Trophoblast cell (in vitro differentiated cells and primary cell): Measurements from ENCODE around the gene ENAH.

Source experiments
- DNase-seq, 2 donors: peaks; one replicate each; pipeline ENCODE4 v3.0.0-alpha.2; 2016
- H2AFZ ChIP-seq: 2 replicates; pipeline ENCODE4 v1.6.1; 2013; ENCODE audit warnings: low read length, moderate library complexity, mild to moderate bottlenecking; ENCODE audit not compliant: insufficient read depth, poor library complexity
- H2AK5ac ChIP-seq: 2 replicates; pipeline ENCODE4 v1.6.1; 2013; ENCODE audit warnings: mild to moderate bottlenecking, low read length
- H2BK120ac ChIP-seq: 2 replicates; pipeline ENCODE4 v1.6.1; 2013; ENCODE audit warnings: low read length, mild to moderate bottlenecking, moderate library complexity; ENCODE audit not compliant: insufficient read depth, poor library complexity
- H2BK12ac ChIP-seq: 2 replicates; pipeline ENCODE4 v1.6.1; 2013; ENCODE audit warnings: mild to moderate bottlenecking, low read length, moderate library complexity
- H2BK5ac ChIP-seq: 2 replicates; pipeline ENCODE4 v1.6.1; 2013; ENCODE audit warnings: low read length, low read depth, moderate library complexity, mild to moderate bottlenecking; ENCODE audit not compliant: poor library complexity
- H3K14ac ChIP-seq: 2 replicates; pipeline ENCODE4 v1.6.1; 2013; ENCODE audit warnings: mild to moderate bottlenecking, low read length
- H3K18ac ChIP-seq: 2 replicates; pipeline ENCODE4 v1.6.1; 2013; ENCODE audit warnings: mild to moderate bottlenecking, low read length
- H3K23ac ChIP-seq: 2 replicates; pipeline ENCODE4 v1.6.1; 2013; ENCODE audit warnings: low read length
- H3K27ac ChIP-seq: 2 replicates; pipeline ENCODE4 v1.5.1; 2013; ENCODE audit warnings: low read depth, mild to moderate bottlenecking, inconsistent platforms, low read length, moderate library complexity
- H3K27me3 ChIP-seq: 2 replicates; pipeline ENCODE4 v1.6.1; 2013; ENCODE audit warnings: inconsistent platforms, mild to moderate bottlenecking, low read length, moderate library complexity; ENCODE audit not compliant: insufficient read depth
- H3K36me3 ChIP-seq, 2 experiments: 1 replicate in 1 of 2; 2 replicates in 1 of 2; pipeline ENCODE4 v1.6.1; 2013; ENCODE audit warnings: low read length in 2 of 2, mild to moderate bottlenecking in 2 of 2, moderate library complexity in 1 of 2; ENCODE audit not compliant: insufficient read depth in 2 of 2, control insufficient read depth in 1 of 2
- H3K4ac ChIP-seq: 2 replicates; pipeline ENCODE4 v1.6.1; 2013; ENCODE audit warnings: low read depth, mild to moderate bottlenecking, low read length, moderate library complexity
- H3K4me1 ChIP-seq, 2 experiments: 1 replicate in 1 of 2; 2 replicates in 1 of 2; pipeline ENCODE4 v1.6.1; 2013; ENCODE audit warnings: low read length in 2 of 2, mild to moderate bottlenecking in 2 of 2, moderate library complexity in 1 of 2; ENCODE audit not compliant: insufficient read depth in 2 of 2, control insufficient read depth in 1 of 2
- H3K4me2 ChIP-seq: 2 replicates; pipeline ENCODE4 v1.6.1; 2013; ENCODE audit warnings: inconsistent platforms, mild to moderate bottlenecking, low read length, moderate library complexity
- H3K4me3 ChIP-seq: 2 replicates; pipeline ENCODE4 v1.5.1; 2013; ENCODE audit warnings: mild to moderate bottlenecking, low read depth, low read length, inconsistent platforms
- H3K79me1 ChIP-seq: one replicate; pipeline ENCODE4 v1.6.1; 2013; ENCODE audit warnings: low read length
- H3K79me2 ChIP-seq: 2 replicates; pipeline ENCODE4 v1.6.1; 2013; ENCODE audit warnings: low read length, mild to moderate bottlenecking; ENCODE audit not compliant: control insufficient read depth, insufficient read depth, poor library complexity
- H3K9ac ChIP-seq: 2 replicates; pipeline ENCODE4 v1.6.1; 2013; ENCODE audit warnings: mild to moderate bottlenecking, low read length
- H3K9me3 ChIP-seq: 2 replicates; pipeline ENCODE4 v1.6.1; 2013; ENCODE audit warnings: low read depth, mild to moderate bottlenecking, control low read depth, inconsistent platforms, low read length; ENCODE audit not compliant: insufficient read depth
- H4K12ac ChIP-seq: 2 replicates; pipeline ENCODE4 v1.6.1; 2013; ENCODE audit warnings: low read depth, mild to moderate bottlenecking, low read length, moderate library complexity
- H4K8ac ChIP-seq: 2 replicates; pipeline ENCODE4 v1.6.1; 2013; ENCODE audit warnings: low read depth, mild to moderate bottlenecking, low read length, moderate library complexity
- H4K91ac ChIP-seq: one replicate; pipeline ENCODE4 v1.6.1; 2013; ENCODE audit warnings: low read depth, mild to moderate bottlenecking, low read length, moderate library complexity
- WGBS: extraction: QIAGEN DNeasy Blood & Tissue Kit; methylation state at CpG from one replicate; pipeline ENCODE4 v1.1.7; 2013; ENCODE audit warnings: missing lambda C conversion rate; ENCODE audit not compliant: insufficient read length, insufficient coverage; ENCODE audit errors: extremely low coverage; 5-methylcytosine and 5-hydroxymethylcytosine counted together

ENAH gene

DNA sequence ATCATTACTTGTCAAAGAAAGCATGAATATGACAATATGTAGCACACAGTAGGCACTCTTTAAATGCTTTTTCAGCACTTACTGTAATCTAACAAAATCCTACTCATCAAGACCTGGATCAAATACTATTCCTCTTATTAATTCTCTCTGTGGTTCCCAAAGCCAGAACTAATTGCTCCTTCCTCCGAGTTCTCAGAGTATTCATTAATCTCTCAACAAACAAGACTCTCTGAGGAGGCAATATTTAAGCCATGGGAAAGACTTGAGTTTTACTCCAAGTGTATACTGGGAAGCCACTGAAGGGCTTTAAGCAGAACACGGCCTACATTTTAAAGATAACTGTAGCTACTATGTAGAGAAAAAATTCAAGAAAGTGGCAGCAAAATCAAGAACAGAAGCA is 79.7 kb downstream of the ENAH start:
- Histone ChIP-seq H3K23ac (no peak overlapping the region), H3K9ac (no peak overlapping the region), H3K4me2 (no peak overlapping the region), H2AFZ (no peak overlapping the region), H2BK120ac (no peak overlapping the region), H2BK12ac (no peak overlapping the region), H3K4me1 (peaks cover 0 to 6% of the 10 kb centered on the region in 2 experiments), H3K9me3 (no peaks in the 10 kb centered on the region), H3K36me3 (no peaks in the 10 kb centered on the region), H3K79me1 (peaks cover 3% of the 10 kb centered on the region), H3K18ac (no peak overlapping the region), H3K14ac (no peak overlapping the region), H2BK5ac (no peak overlapping the region), H3K4me3 (no peak overlapping the region), H3K27ac (no peak overlapping the region), H4K91ac (no peak overlapping the region), H4K12ac (no peak overlapping the region), H2AK5ac (no peak overlapping the region), H3K4ac (no peak overlapping the region), H4K8ac (no peak overlapping the region), H3K79me2 (peaks cover 9% of the 10 kb centered on the region), H3K27me3 (no peaks in the 10 kb centered on the region)
- DNase-seq: no peak
- no CpG with 5 or more reads among the region's 2 CpGs for WGBS

DNA sequence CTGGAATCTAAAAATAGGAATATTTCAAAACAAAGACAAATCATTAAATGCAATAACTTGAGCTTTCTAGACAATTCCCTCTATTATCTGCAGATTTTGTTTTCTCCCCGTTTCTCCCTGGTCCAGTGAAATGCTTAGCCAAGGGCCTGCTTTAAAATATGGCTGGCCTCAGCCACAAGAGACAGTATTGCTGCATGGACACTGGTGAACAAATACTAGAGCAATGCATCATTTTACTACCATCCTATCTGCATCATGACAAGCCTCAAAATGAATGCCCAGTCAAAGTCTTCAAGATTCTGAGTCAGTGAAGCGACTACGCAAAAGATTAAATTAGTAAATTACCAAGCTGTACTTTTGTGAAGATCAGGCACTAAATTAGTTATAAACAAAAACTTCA is 80.5 kb downstream of the ENAH start:
- no peaks in the 10 kb centered on the region for H3K27me3 ChIP-seq
- H3K4ac ChIP-seq: no peak overlapping the region
- no peak overlapping the region for H2AFZ ChIP-seq
- no peaks in the 10 kb centered on the region for H3K9me3 ChIP-seq
- H3K4me2 ChIP-seq: no peak overlapping the region
- H3K27ac ChIP-seq: no peak overlapping the region
- DNase-seq: peak in 1 of 2 donors; percentile 33
- no peaks in the 10 kb centered on the region for H3K36me3 ChIP-seq
- H3K79me2 ChIP-seq: peaks cover 7% of the 10 kb centered on the region
- H2BK5ac ChIP-seq: no peak overlapping the region
- no peak overlapping the region for H3K4me3 ChIP-seq
- no peak overlapping the region for H2BK12ac ChIP-seq
- H2AK5ac ChIP-seq: no peak overlapping the region
- no peak overlapping the region for H2BK120ac ChIP-seq
- H3K4me1 ChIP-seq: peaks cover 0 to 4% of the 10 kb centered on the region in 2 experiments
- no peak overlapping the region for H3K23ac ChIP-seq
- no peak overlapping the region for H3K18ac ChIP-seq
- H4K12ac ChIP-seq: no peak overlapping the region
- H4K8ac ChIP-seq: no peak overlapping the region
- peaks cover 3% of the 10 kb centered on the region for H3K79me1 ChIP-seq
- no CpG with 5 or more reads among the region's 3 CpGs for WGBS
- no peak overlapping the region for H4K91ac ChIP-seq
- H3K14ac ChIP-seq: no peak overlapping the region
- no peak overlapping the region for H3K9ac ChIP-seq

DNA sequence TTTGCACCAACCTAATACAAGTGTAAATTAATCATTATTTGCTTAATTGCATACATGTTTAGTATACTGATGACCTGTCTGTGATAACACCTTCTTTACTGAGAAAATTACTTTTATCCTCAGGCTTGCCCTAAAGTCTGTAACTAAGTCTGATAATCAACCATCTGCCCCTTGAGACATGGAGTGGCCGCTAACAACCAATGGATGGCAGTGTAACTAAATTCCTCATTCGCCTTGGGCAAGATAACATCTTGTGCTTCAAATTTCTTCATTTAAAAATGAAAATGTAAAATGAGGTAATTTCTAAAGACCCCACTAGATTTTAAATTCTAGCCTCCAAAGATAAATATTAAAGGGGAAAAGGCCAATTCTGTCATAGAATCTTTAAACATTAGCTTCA is 85.1 kb downstream of the ENAH start:
- Histone ChIP-seq H3K27me3 (no peaks in the 10 kb centered on the region), H3K18ac (no peak overlapping the region), H3K4me2 (no peak overlapping the region), H3K27ac (no peak overlapping the region), H3K36me3 (peaks cover 0 to 3% of the 10 kb centered on the region in 2 experiments), H4K12ac (no peak overlapping the region), H4K91ac (no peak overlapping the region), H3K4me1 (no peaks in the 10 kb centered on the region), H3K9ac (no peak overlapping the region), H4K8ac (no peak overlapping the region), H3K23ac (no peak overlapping the region), H2AFZ (no peak overlapping the region), H2BK120ac (no peak overlapping the region), H3K79me2 (peaks cover 3% of the 10 kb centered on the region), H3K14ac (no peak overlapping the region), H2AK5ac (no peak overlapping the region), H3K79me1 (no peaks in the 10 kb centered on the region), H3K4me3 (no peak overlapping the region), H2BK5ac (no peak overlapping the region), H3K9me3 (no peaks in the 10 kb centered on the region), H2BK12ac (no peak overlapping the region), H3K4ac (no peak overlapping the region)
- WGBS: no CpG with 5 or more reads among the region's 2 CpGs
- no peak for DNase-seq

DNA sequence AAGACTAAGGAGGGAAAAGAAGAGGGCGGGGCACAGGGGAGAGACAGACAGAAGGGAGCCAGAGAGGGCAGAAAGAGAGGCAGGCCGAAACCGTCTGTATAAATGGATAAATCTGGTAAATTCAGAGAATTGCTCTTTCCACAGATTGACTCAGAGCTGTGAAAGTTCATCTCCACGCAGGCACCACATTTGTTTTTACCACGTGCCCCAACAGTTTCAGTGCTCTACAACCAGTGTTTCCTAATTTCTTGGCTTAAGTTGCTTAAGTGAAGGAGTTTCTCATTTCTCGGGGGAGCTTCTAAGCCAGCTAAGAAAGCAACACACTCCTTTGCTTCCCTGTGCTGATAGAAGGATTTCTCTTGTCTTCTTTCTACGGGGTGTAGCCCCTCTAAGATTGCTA is 87.1 kb downstream of the ENAH start:
- no peak overlapping the region for H3K27ac ChIP-seq
- no peak overlapping the region for H3K4me3 ChIP-seq
- no peak overlapping the region for H2AFZ ChIP-seq
- H3K4me2 ChIP-seq: no peak overlapping the region
- H4K91ac ChIP-seq: no peak overlapping the region
- no peaks in the 10 kb centered on the region for H3K79me2 ChIP-seq
- WGBS: no CpG with 5 or more reads among the region's 7 CpGs
- H3K79me1 ChIP-seq: no peaks in the 10 kb centered on the region
- DNase-seq: no peak
- H3K9ac ChIP-seq: no peak overlapping the region
- H3K9me3 ChIP-seq: no peaks in the 10 kb centered on the region
- peaks cover 0 to 3% of the 10 kb centered on the region in 2 experiments for H3K36me3 ChIP-seq
- H4K8ac ChIP-seq: no peak overlapping the region
- H3K4me1 ChIP-seq: no peaks in the 10 kb centered on the region
- H2BK5ac ChIP-seq: no peak overlapping the region
- no peaks in the 10 kb centered on the region for H3K27me3 ChIP-seq
- H3K4ac ChIP-seq: no peak overlapping the region
- H2AK5ac ChIP-seq: no peak overlapping the region
- H3K18ac ChIP-seq: no peak overlapping the region
- no peak overlapping the region for H3K14ac ChIP-seq
- H4K12ac ChIP-seq: no peak overlapping the region
- H3K23ac ChIP-seq: no peak overlapping the region
- no peak overlapping the region for H2BK12ac ChIP-seq
- H2BK120ac ChIP-seq: no peak overlapping the region
